ENCODE data around the gene LILRB2.

Gene LILRB2

GRCh38 chr19:54256250-54257115 is 24.4 kb downstream of the LILRB2 start:
- no peaks in the 10 kb centered on the region for H3K4me1 ChIP-seq (ENCODE audit: control extremely low read depth in 1 of 4, control insufficient read depth in 4 of 4, insufficient read depth in 4 of 4, low read length in 3 of 4)
- H3K27me3 ChIP-seq (replicated peaks in 2 of 5; ENCODE audit: control insufficient read depth in 4 of 5, insufficient read depth in 5 of 5, low read length in 4 of 5): peaks cover 0 to 9% (median 0%) of the 10 kb centered on the region in 5 experiments
- H3K4me3 ChIP-seq (ENCODE audit: control insufficient read depth in 1 of 7, extremely low read depth in 1 of 7, insufficient read depth in 4 of 7, low read depth in 2 of 7, low read length in 6 of 7): no peak overlapping the region
- no peak overlapping the region for H3K27ac ChIP-seq (ENCODE audit: insufficient read depth in 1 of 2, low read depth in 1 of 2, low read length in 2 of 2, poor library complexity in 1 of 2, severe bottlenecking in 2 of 2)
- POLR2A ChIA-PET: no interaction called here
- 90% methylated on average over 17 of the region's 19 CpGs for WGBS (ENCODE audit: insufficient coverage)
- H3K36me3 ChIP-seq (ENCODE audit: control insufficient read depth in 4 of 4, insufficient read depth in 4 of 4, low read length in 3 of 4): no peaks in the 10 kb centered on the region
- H3K9me3 ChIP-seq (ENCODE audit: control extremely low read depth in 1 of 5, control insufficient read depth in 4 of 5, insufficient read depth in 2 of 5, low read depth in 1 of 5, low read length in 4 of 5): no peaks in the 10 kb centered on the region
- CTCF ChIA-PET: interaction anchor here (0.9 kb wide), 1 partner anchor 89 kb away, joined by 3 read pairs; no protein-coding TSS in a partner anchor
- no peak for DNase-seq

- Histone ChIP-seq H3K4me1 (ENCODE audit: control extremely low read depth in 1 of 4, control insufficient read depth in 4 of 4, insufficient read depth in 4 of 4, low read length in 3 of 4) (no peaks in the 10 kb centered on the region), H3K9me3 (ENCODE audit: control extremely low read depth in 1 of 5, control insufficient read depth in 4 of 5, insufficient read depth in 2 of 5, low read depth in 1 of 5, low read length in 4 of 5) (no peaks in the 10 kb centered on the region), H3K4me3 (ENCODE audit: control insufficient read depth in 1 of 7, extremely low read depth in 1 of 7, insufficient read depth in 4 of 7, low read depth in 2 of 7, low read length in 6 of 7) (no peak overlapping the region), H3K27me3 (replicated peaks in 2 of 5; ENCODE audit: control insufficient read depth in 4 of 5, insufficient read depth in 5 of 5, low read length in 4 of 5) (peaks cover 0 to 9% (median 0%) of the 10 kb centered on the region in 5 experiments), H3K27ac (ENCODE audit: insufficient read depth in 1 of 2, low read depth in 1 of 2, low read length in 2 of 2, poor library complexity in 1 of 2, severe bottlenecking in 2 of 2) (no peak overlapping the region), H3K36me3 (ENCODE audit: control insufficient read depth in 4 of 4, insufficient read depth in 4 of 4, low read length in 3 of 4) (no peaks in the 10 kb centered on the region)
- ChIA-PET CTCF (no interaction called here), POLR2A (no interaction called here)
- no peak for DNase-seq
- 82% methylated on average over 21 of the region's 26 CpGs for WGBS (ENCODE audit: insufficient coverage)
These were observed 25.7 kb downstream of the LILRB2 start for GRCh38 chr19:54255105-54255775.

- ChIA-PET CTCF (no interaction called here), POLR2A (no interaction called here)
- no peaks in the 10 kb centered on the region for H3K4me1 ChIP-seq (ENCODE audit: control extremely low read depth in 1 of 4, control insufficient read depth in 4 of 4, insufficient read depth in 4 of 4, low read length in 3 of 4)
- H3K27me3 ChIP-seq (replicated peaks in 2 of 5; ENCODE audit: control insufficient read depth in 4 of 5, insufficient read depth in 5 of 5, low read length in 4 of 5): peaks cover 0 to 9% (median 0%) of the 10 kb centered on the region in 5 experiments
- no peak overlapping the region for H3K27ac ChIP-seq (ENCODE audit: insufficient read depth in 1 of 2, low read depth in 1 of 2, low read length in 2 of 2, poor library complexity in 1 of 2, severe bottlenecking in 2 of 2)
- H3K4me3 ChIP-seq (ENCODE audit: control insufficient read depth in 1 of 7, extremely low read depth in 1 of 7, insufficient read depth in 4 of 7, low read depth in 2 of 7, low read length in 6 of 7): no peak overlapping the region
- H3K36me3 ChIP-seq (ENCODE audit: control insufficient read depth in 4 of 4, insufficient read depth in 4 of 4, low read length in 3 of 4): no peaks in the 10 kb centered on the region
- 86% methylated on average over 14 of the region's 17 CpGs for WGBS (ENCODE audit: insufficient coverage)
- DNase-seq: no peak
- no peaks in the 10 kb centered on the region for H3K9me3 ChIP-seq (ENCODE audit: control extremely low read depth in 1 of 5, control insufficient read depth in 4 of 5, insufficient read depth in 2 of 5, low read depth in 1 of 5, low read length in 4 of 5)
These were observed 26.6 kb downstream of the LILRB2 start for GRCh38 chr19:54254195-54254906.

DNA sequence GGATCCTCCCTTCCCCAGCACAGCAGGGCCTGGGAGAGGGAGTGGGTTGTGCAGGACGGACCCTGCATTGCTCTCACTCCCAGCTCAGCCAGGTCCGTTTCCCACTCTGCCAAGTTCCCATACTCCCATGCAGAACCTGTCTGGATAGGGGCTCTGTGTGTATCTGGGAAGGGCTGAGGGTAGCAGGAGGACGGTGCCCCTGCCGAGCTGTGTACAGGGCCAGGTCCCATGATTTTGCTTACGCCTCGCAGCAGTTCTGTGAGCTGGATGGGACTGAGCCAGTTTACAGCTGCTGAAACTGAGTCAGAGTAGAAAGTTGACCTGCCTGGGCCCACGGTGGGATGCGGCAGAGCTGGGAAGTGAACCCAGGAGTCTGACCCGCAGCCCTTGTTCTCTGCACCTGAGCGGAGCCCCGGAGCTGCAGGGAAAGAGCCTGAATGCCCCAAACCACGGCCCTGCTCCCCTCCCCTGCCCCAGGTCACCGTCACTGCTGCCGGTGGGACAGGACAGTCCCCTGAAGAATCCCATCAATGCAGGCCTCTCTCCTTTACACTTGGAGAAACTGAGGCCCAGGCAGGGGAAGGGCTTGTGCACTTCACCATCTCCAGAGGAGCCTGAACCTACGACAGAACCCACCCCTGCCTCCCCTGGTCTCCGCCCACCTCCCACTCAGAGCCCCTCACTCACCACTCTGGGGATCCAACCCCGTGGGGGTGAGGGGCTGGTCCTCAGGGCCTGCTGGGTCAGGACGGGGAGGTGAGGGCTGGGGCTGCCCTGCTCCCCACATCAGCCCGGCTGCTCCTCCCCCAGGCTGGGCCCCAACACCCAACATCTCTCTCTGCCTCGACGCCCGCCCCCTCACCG is 27.3 kb downstream of the LILRB2 start:
- H3K9me3 ChIP-seq (ENCODE audit: control extremely low read depth in 1 of 5, control insufficient read depth in 4 of 5, insufficient read depth in 2 of 5, low read depth in 1 of 5, low read length in 4 of 5): no peaks in the 10 kb centered on the region
- ChIA-PET POLR2A (interaction anchor here (0.6 kb wide), 1 partner anchor 16 kb away, joined by 3 read pairs; no protein-coding TSS in a partner anchor), CTCF (no interaction called here)
- H3K36me3 ChIP-seq (ENCODE audit: control insufficient read depth in 4 of 4, insufficient read depth in 4 of 4, low read length in 3 of 4): no peaks in the 10 kb centered on the region
- WGBS (ENCODE audit: insufficient coverage): 93% methylated on average over 20 of the region's 23 CpGs
- no peaks in the 10 kb centered on the region for H3K4me1 ChIP-seq (ENCODE audit: control extremely low read depth in 1 of 4, control insufficient read depth in 4 of 4, insufficient read depth in 4 of 4, low read length in 3 of 4)
- H3K4me3 ChIP-seq (ENCODE audit: control insufficient read depth in 1 of 7, extremely low read depth in 1 of 7, insufficient read depth in 4 of 7, low read depth in 2 of 7, low read length in 6 of 7): no peak overlapping the region
- H3K27me3 ChIP-seq (replicated peaks in 2 of 5; ENCODE audit: control insufficient read depth in 4 of 5, insufficient read depth in 5 of 5, low read length in 4 of 5): peaks cover 0 to 9% (median 0%) of the 10 kb centered on the region in 5 experiments
- H3K27ac ChIP-seq (ENCODE audit: insufficient read depth in 1 of 2, low read depth in 1 of 2, low read length in 2 of 2, poor library complexity in 1 of 2, severe bottlenecking in 2 of 2): no peak overlapping the region
- DNase-seq: no peak

DNA sequence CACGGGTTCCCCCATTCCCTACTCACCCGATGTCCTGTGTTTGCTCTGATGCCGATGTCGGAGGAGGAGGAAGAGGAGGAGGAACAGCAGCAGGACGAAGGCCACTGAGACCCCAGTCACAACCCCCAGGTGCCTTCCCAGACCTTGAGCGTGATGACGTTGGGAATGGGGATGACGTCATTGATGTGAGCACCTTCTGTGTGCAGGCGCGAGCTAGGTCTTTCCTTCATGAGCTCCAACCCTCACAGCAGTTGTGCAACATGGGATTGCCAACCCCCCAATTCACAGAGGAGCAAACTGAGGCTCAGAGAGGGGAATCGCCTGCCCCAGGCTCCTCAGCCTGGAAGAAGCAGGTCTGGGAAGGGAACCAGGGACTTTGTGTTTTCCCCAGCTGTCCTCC is 28.1 kb downstream of the LILRB2 start:
- CTCF ChIA-PET: interaction anchor here (0.8 kb wide), 1 partner anchor 13 kb away, joined by 4 read pairs; no protein-coding TSS in a partner anchor

GRCh38 chr19:54252243-54252642 is 28.7 kb downstream of the LILRB2 start:
- Histone ChIP-seq H3K9me3 (ENCODE audit: control extremely low read depth in 1 of 5, control insufficient read depth in 4 of 5, insufficient read depth in 2 of 5, low read depth in 1 of 5, low read length in 4 of 5) (no peaks in the 10 kb centered on the region), H3K4me1 (ENCODE audit: control extremely low read depth in 1 of 4, control insufficient read depth in 4 of 4, insufficient read depth in 4 of 4, low read length in 3 of 4) (peaks cover 6 to 11% (median 11%) of the 10 kb centered on the region in 4 experiments), H3K36me3 (ENCODE audit: control insufficient read depth in 4 of 4, insufficient read depth in 4 of 4, low read length in 3 of 4) (no peaks in the 10 kb centered on the region), H3K4me3 (ENCODE audit: control insufficient read depth in 1 of 7, extremely low read depth in 1 of 7, insufficient read depth in 4 of 7, low read depth in 2 of 7, low read length in 6 of 7) (no peak overlapping the region), H3K27ac (ENCODE audit: insufficient read depth in 1 of 2, low read depth in 1 of 2, low read length in 2 of 2, poor library complexity in 1 of 2, severe bottlenecking in 2 of 2) (no peak overlapping the region), H3K27me3 (replicated peaks in 2 of 5; ENCODE audit: control insufficient read depth in 4 of 5, insufficient read depth in 5 of 5, low read length in 4 of 5) (peaks cover 0 to 5% (median 0%) of the 10 kb centered on the region in 5 experiments)
- ChIA-PET POLR2A (no interaction called here), CTCF (interaction anchor here (0.8 kb wide), 1 partner anchor 14 kb away, joined by 4 read pairs; no protein-coding TSS in a partner anchor)
- no peak for DNase-seq
- WGBS (ENCODE audit: insufficient coverage): 100% methylated on average over 4 of the region's 9 CpGs

More for the DNA sequence above, 28.1 kb downstream of the LILRB2 start:
- H3K27me3 ChIP-seq (replicated peaks in 2 of 5; ENCODE audit: control insufficient read depth in 4 of 5, insufficient read depth in 5 of 5, low read length in 4 of 5): peaks cover 0 to 9% (median 0%) of the 10 kb centered on the region in 5 experiments
- no peak overlapping the region for H3K27ac ChIP-seq (ENCODE audit: insufficient read depth in 1 of 2, low read depth in 1 of 2, low read length in 2 of 2, poor library complexity in 1 of 2, severe bottlenecking in 2 of 2)
- H3K4me3 ChIP-seq (ENCODE audit: control insufficient read depth in 1 of 7, extremely low read depth in 1 of 7, insufficient read depth in 4 of 7, low read depth in 2 of 7, low read length in 6 of 7): no peak overlapping the region
- POLR2A ChIA-PET: interaction anchor here (0.6 kb wide), 1 partner anchor 17 kb away, joined by 3 read pairs; no protein-coding TSS in a partner anchor
- no peak for DNase-seq
- 95% methylated on average over 8 of the region's 11 CpGs for WGBS (ENCODE audit: insufficient coverage)
- H3K4me1 ChIP-seq (ENCODE audit: control extremely low read depth in 1 of 4, control insufficient read depth in 4 of 4, insufficient read depth in 4 of 4, low read length in 3 of 4): peaks cover 3 to 5% (median 5%) of the 10 kb centered on the region in 4 experiments
- H3K9me3 ChIP-seq (ENCODE audit: control extremely low read depth in 1 of 5, control insufficient read depth in 4 of 5, insufficient read depth in 2 of 5, low read depth in 1 of 5, low read length in 4 of 5): no peaks in the 10 kb centered on the region
- H3K36me3 ChIP-seq (ENCODE audit: control insufficient read depth in 4 of 4, insufficient read depth in 4 of 4, low read length in 3 of 4): no peaks in the 10 kb centered on the region

Data from common myeloid progenitor, CD34-positive (primary cell).